LHCN-M2 (cell line): ENCODE measurements around the gene TCF12. TPM values are rescaled to one million over a fixed set of nuclear protein-coding genes. Genes with fewer than 3 reads are reported as not detected.
"Not testable (repeated sequence)": the region's sequence is repeated elsewhere in the genome, so short reads cannot be mapped to it uniquely, and the experiment has no call there.

Source experiments
- DNase-seq: peaks from one replicate; pipeline ENCODE4 v3.0.0-alpha.2; 2012; ENCODE audit warnings: low read depth
- total RNA-seq: library from RNA; depleted of rRNA; stranded (reverse); fragments of >200 nt; gene quantifications from 2 replicates; pipeline ENCODE4 v1.2.3, GENCODE V29; 2014

The TCF12 gene
- total RNA-seq, 1 experiment from 2014 or later = 111 TPM

- DNase-seq = peak; percentile 30
These were observed 242.5 kb downstream of the TCF12 start for GRCh38 chr15:57160823-57161560.

DNA sequence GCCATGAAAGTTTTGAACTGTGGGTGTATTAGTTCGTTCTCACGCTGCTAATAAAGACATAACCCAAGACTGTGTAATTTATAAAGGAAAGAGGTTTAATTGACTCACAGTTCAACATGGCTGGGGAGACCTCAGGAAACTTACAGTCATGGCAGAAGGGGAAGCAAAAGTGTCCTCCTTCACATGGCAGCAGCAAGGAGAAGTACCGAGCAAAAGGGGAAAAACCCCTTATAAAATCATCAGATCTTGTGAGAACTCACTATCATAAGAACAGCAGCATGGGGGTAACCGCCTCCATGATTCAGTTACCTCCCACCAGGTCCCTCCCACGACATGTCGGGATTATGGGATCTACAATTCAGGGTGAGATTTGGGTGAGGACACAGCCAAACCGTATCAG is 245.8 kb downstream of the TCF12 start:
- DNase-seq = not testable (repeated sequence)

DNA sequence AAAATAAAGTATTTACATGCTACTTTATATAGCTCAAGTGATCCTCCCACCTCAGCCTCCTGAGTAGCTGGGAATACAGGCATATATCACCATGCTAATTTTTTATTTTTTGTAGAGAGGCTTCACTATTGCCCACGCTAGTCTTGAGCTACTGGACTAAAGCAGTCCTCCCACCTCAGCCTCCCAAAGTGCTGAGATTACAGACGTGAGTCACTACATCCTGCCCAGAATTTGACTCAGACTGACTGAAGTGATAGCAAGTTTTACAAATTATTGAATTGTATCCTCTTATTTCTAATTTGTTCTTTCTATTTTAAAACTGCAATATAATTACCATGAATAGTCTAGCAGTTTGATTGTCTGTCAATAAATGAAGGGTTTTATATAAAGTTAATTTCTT is 247.5 kb downstream of the TCF12 start:
- peak; percentile 27 for DNase-seq

- DNase-seq = no peak
These were observed 249.5 kb downstream of the TCF12 start for GRCh38 chr15:57167821-57168395.

- DNase-seq = no peak
These were observed 251.2 kb downstream of the TCF12 start for GRCh38 chr15:57169643-57170042.

- DNase-seq = no peak
These were observed 253.0 kb downstream of the TCF12 start for GRCh38 chr15:57171426-57171825.

- DNase-seq = peak; percentile 41
These were observed 254.5 kb downstream of the TCF12 start for GRCh38 chr15:57172925-57173324.

DNA sequence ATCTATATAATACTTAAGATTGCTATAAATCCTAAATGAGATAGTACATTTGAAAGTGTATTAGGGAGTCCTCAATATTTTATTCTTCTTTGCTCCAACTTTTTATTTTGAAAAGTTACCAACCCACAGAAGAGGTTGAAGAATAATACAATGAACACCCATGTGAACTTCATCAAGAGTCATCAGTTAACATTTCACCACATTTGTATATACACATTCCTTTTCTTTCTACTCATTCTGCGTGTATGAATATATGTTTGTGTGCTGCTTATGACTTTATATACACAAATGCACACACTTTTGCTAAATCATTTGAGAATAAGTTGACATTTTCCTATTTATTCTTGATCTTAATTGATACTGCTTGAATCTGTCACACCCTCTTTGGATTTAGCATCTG is 264.6 kb downstream of the TCF12 start:
- DNase-seq = no peak

DNA sequence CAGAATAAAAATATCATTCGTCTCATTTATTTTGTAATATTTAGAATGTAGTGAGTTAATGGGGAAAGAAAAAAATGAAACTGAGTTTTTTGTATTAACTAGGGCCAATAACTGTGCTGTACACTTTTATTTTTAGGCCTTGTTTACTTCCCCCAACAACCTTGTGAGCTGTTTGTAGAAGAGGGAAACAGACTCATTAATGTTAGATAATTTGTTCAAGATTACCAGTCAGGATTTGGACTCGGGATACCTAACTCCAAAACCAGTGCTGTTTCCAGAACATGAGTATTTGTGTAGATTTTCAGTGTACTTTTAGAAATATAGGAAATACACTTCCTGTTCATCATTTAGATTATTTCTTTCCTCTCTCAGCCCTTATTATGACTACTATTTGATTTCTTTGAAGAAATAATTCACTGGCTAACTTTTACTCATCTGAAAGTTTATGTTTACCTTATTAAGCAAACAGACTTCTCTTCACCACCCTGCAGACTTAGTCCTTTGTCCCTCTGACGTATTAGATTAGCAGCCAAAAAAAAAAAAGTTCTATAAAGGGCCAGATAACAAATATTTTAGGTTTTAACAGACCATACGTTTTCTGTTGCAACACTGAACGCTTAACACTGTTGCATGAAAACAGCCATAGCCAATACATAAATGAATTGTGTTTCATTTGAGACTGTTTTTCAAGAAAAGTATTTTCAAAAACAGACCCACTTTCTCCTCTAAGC is 265.3 kb downstream of the TCF12 start:
- no peak for DNase-seq

GRCh38 chr15:57184502-57184901 is 266.1 kb downstream of the TCF12 start:
- no peak for DNase-seq

DNA sequence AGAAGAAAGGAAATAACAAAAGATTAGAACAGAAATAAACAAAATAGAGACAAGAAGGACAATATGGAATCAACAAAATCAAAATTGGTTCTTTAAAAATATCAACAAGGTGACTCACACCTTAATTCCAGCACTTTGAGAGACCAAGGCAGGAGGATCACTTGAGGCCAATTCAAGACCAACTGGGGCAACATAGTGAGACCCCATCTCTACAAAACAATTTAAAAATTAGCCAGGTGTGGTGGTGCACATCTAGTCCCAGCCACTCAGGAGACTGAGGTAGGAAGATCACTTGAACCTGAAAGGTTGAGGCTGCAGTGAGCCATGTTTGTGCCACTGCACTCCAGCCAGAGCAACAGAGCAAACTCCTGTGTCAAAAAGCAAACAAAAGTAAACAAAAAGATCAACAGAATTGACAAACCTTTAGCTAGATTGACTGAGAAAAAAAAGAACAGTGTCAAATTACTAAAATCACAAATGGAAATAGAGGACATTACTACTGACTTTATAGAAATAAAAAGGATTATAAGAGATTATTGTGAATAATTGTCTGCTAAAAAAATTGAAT is 267.1 kb downstream of the TCF12 start:
- DNase-seq = no peak

DNA sequence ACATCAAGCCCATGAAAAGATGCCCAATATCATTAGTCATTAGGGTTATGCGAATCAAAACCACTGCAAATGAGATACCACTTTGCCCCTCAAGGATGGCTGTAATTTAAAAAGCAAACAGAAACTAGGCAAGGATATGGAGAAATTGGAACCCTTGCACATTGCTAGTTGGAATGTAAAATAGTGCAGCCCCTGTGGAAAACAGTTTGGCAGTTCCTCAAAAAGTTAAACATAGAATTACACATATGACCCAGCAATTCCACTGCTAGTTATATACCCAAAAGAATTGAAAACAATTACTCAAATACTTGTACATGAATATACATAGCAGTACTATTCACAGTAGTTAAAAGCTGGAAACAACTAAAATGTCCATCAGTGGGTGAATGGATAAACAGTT is 271.0 kb downstream of the TCF12 start:
- DNase-seq = no peak

- DNase-seq = no peak
These were observed 271.8 kb downstream of the TCF12 start for GRCh38 chr15:57190208-57190607.

GRCh38 chr15:57193161-57193560 is 274.7 kb downstream of the TCF12 start:
- DNase-seq = no peak

- no peak for DNase-seq
These were observed 276.9 kb downstream of the TCF12 start for GRCh38 chr15:57195326-57195725.

DNA sequence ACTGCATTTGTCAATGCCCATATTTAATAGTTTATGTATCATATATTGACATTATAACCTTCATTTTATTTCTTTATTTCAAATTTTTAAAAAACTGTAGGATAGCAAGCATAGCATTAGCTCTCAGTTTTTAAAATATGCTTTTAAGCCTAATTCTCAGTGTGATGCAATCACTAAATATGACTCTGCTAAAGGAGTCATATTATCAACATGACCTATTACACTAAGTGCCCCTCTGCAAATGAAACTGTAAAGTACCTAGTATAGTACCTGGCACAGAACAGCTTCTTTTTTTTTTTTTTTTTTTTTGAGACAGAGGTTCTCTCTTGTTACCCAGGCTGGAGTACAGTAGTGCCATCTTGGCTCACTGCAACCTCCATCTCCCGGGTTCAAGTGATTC is 278.4 kb downstream of the TCF12 start:
- no peak for DNase-seq

- no peak for DNase-seq
These were observed 279.7 kb downstream of the TCF12 start for GRCh38 chr15:57198131-57198530.

DNA sequence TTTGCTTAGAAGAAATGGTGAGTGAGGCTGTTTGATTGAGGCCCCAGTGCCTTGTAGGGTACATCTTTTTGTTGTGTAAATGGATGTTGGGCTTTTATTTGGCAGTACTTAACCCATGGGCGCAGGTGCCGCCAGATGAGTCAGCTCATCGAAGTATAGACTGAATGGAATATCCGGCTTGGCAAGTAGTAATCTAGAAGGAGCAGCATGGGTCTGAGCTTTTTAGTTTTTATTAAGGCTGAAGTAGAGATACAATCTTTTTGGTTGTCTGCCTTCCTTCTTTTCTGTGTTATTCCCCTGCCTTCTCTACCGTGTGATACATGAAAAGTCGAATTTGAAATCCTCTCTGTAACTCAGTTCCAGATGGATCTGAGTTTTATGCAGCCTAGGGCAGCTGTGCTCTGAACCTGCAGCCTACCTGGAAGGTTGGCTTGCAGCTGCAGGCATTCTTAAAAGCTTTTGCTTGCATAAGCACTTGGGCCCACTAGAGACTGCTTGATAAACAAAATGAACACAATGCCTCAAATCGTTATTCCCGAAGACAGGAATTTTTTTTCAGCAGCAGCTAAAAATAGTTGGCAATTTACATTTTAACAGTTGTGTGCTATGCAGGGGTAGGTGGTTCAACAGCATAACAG is 280.3 kb downstream of the TCF12 start:
- no peak for DNase-seq

- no peak for DNase-seq
These were observed 283.1 kb downstream of the TCF12 start for GRCh38 chr15:57201578-57201977.

- no peak for DNase-seq
These were observed 285.5 kb downstream of the TCF12 start for GRCh38 chr15:57203906-57204305.

- DNase-seq = no peak
These were observed 286.8 kb downstream of the TCF12 start for GRCh38 chr15:57205027-57205855.
